Ovary (tissue), 3 donors: Measurements from ENCODE around the gene CADPS2.

Source experiments
- POLR2A ChIP-seq: fragments of 450-650 bp; IDR thresholded peaks from one replicate; pipeline ENCODE4 v1.6.1; 2017; ENCODE audit warnings: antibody characterized with exemption, mild to moderate bottlenecking, moderate library complexity
- TF ChIP-seq, protein P1 (sequence below), 3 donors: fragments of 450-650 bp in 2 of 3; fragments of 200-600 bp in 1 of 3; IDR thresholded peaks; one replicate each; pipeline versions ENCODE4 v1.5.1 to v1.8.0; 2016 to 2022; ENCODE audit warnings: antibody characterized with exemption in 3 of 3, mild to moderate bottlenecking in 1 of 3
- donor health status: DM: no; HTN: no; CAD: no.

DNA sequence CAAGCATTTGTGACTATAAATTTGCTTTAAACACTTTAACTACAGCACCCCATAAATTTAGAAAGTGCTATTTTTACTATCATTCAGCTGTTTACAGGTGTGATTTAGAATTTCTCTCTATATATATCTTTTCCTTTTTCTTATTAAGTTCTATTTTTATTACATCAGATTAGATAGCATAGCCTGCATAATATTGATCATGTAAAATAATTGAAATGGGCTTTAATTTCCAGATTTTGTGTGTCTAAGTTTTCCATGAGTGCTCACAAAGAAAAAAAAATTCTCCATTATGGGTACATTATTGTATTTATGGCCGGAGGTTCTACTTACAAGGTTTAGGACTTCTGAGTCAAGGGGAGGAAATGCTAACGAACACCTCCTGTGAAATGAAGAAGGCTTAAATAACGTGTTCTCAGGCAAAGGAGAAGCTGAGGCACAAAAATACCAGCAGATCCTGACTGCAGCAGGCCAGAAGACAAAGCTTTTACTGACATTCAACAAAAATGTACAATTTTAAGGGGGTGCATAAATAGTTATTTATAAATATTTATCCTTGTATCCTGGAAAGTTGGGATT, 301.5 kb downstream of the CADPS2 start:
- TF ChIP-seq, protein P1, sequence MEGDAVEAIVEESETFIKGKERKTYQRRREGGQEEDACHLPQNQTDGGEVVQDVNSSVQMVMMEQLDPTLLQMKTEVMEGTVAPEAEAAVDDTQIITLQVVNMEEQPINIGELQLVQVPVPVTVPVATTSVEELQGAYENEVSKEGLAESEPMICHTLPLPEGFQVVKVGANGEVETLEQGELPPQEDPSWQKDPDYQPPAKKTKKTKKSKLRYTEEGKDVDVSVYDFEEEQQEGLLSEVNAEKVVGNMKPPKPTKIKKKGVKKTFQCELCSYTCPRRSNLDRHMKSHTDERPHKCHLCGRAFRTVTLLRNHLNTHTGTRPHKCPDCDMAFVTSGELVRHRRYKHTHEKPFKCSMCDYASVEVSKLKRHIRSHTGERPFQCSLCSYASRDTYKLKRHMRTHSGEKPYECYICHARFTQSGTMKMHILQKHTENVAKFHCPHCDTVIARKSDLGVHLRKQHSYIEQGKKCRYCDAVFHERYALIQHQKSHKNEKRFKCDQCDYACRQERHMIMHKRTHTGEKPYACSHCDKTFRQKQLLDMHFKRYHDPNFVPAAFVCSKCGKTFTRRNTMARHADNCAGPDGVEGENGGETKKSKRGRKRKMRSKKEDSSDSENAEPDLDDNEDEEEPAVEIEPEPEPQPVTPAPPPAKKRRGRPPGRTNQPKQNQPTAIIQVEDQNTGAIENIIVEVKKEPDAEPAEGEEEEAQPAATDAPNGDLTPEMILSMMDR (IDR thresholded peaks at IDR 0.05): no peak
- TF ChIP-seq POLR2A: no peak
